Endothelial cell of umbilical vein (primary cell): Measurements from ENCODE around the gene MOGAT1.

Source experiments
- CTCF ChIP-seq, 2 donors: IDR thresholded peaks; 1 replicate in 1 of 2; 2 replicates in 1 of 2; pipeline ENCODE4 v1.5.1; 2011; ENCODE audit warnings: low read length in 2 of 2, mild to moderate bottlenecking in 2 of 2, moderate library complexity in 2 of 2, control low read depth in 1 of 2, inconsistent platforms in 1 of 2, low read depth in 1 of 2; ENCODE audit not compliant: insufficient read depth in 1 of 2; ENCODE audit errors: extremely low read depth in 1 of 2
- EZH2 ChIP-seq: IDR thresholded peaks from 2 replicates; pipeline ENCODE4 v1.6.1; 2012; ENCODE audit warnings: borderline replicate concordance, low read depth, mild to moderate bottlenecking, moderate library complexity, low read length, inconsistent platforms; ENCODE audit not compliant: severe bottlenecking
- GATA2 ChIP-seq: IDR thresholded peaks from 2 replicates; pipeline ENCODE4 v1.7.0; 2011; ENCODE audit warnings: low read depth, mild to moderate bottlenecking, moderate library complexity, mixed read lengths, low read length; ENCODE audit not compliant: insufficient read length, insufficient read depth
- JUN ChIP-seq: IDR thresholded peaks from 2 replicates; pipeline ENCODE4 v1.6.1; 2011; ENCODE audit warnings: borderline replicate concordance, low read depth; ENCODE audit not compliant: insufficient read length, insufficient read depth
- POLR2A ChIP-seq: IDR thresholded peaks from 2 replicates; pipeline ENCODE4 v1.6.1; 2012; ENCODE audit warnings: low read depth, mild to moderate bottlenecking, control low read depth, low read length
- POLR2AphosphoS5 ChIP-seq: IDR thresholded peaks from 2 replicates; pipeline ENCODE4 v1.6.1; 2012; ENCODE audit warnings: low read depth, mild to moderate bottlenecking, control low read depth, low read length, moderate library complexity; ENCODE audit not compliant: insufficient read depth
- TF ChIP-seq, protein P1 (sequence below): IDR thresholded peaks from 2 replicates; pipeline ENCODE4 v1.6.1; 2011; ENCODE audit not compliant: insufficient read depth, insufficient read length

GRCh38 chr2:222752746-222753145 is 81.3 kb downstream of the MOGAT1 start:
- TF ChIP-seq CTCF (IDR thresholded peaks at IDR 0.05; ENCODE audit: extremely low read depth in 1 of 2, insufficient read depth in 1 of 2, low read depth in 1 of 2, low read length in 2 of 2) (no peak), POLR2A (no peak), POLR2AphosphoS5 (no peak), JUN (no peak), EZH2 (no peak), GATA2 (no peak)
- TF ChIP-seq, protein P1, sequence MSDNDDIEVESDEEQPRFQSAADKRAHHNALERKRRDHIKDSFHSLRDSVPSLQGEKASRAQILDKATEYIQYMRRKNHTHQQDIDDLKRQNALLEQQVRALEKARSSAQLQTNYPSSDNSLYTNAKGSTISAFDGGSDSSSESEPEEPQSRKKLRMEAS, result no peak
